GM23248 (cell line): Measurements from ENCODE around the gene ABCA3.

Experiments
- EZH2 ChIP-seq: fragments of 200-600 bp; sonication (generic); IDR thresholded peaks from 2 replicates; pipeline ENCODE4 v1.6.1; 2018; ENCODE audit warnings: antibody characterized with exemption, mild to moderate bottlenecking; ENCODE audit not compliant: insufficient read depth, poor library complexity, severe bottlenecking
- EZH2phosphoT487 ChIP-seq: fragments of 200-600 bp; sonication (generic); IDR thresholded peaks from 2 replicates; pipeline ENCODE4 v1.6.1; 2018; ENCODE audit warnings: antibody characterized with exemption, moderate library complexity, mild to moderate bottlenecking, low read depth; ENCODE audit not compliant: insufficient read depth

- TF ChIP-seq EZH2phosphoT487 (no peak), EZH2 (no peak)
These were observed at the start of gene ABCA3 for GRCh38 chr16:2340564-2341455.
